Body of pancreas (tissue), 4 donors: Measurements from ENCODE around the gene HES7. TPM values are rescaled to one million over a fixed set of nuclear protein-coding genes. Genes with fewer than 3 reads are reported as not detected.
A peak's percentile ranks its signal among the peaks of the same experiment; 100 is the strongest.

Experiments
- ATAC-seq: fragments of 150-250 bp; one replicate; pipeline ENCODE4 v1.9.1; 2016
- DNase-seq, 4 donors: peaks; one replicate each; pipeline ENCODE4 v3.0.0-alpha.2; 2019
- H3K27ac ChIP-seq, 4 donors: fragments of 200-600 bp; sonication (generic); 1 replicate in 3 of 4; 2 replicates in 1 of 4; pipeline versions ENCODE4 v1.5.1 to v1.6.1; 2016 to 2019; ENCODE audit warnings: mild to moderate bottlenecking in 1 of 4, mixed read lengths in 1 of 4, moderate library complexity in 1 of 4
- H3K27me3 ChIP-seq, 2 donors: fragments of 200-600 bp; sonication (generic); one replicate each; pipeline ENCODE4 v1.6.0; 2016; ENCODE audit warnings: mild to moderate bottlenecking in 1 of 2
- H3K36me3 ChIP-seq, 2 donors: fragments of 200-600 bp; sonication (generic); replicated peaks in 1 of 2; 2 replicates each; pipeline ENCODE4 v1.5.1; 2016; ENCODE audit warnings: low read depth in 2 of 2; ENCODE audit not compliant: insufficient read depth in 1 of 2
- H3K4me1 ChIP-seq: fragments of 200-600 bp; sonication (generic); one replicate; pipeline ENCODE4 v1.6.0; 2016
- H3K4me3 ChIP-seq, 2 donors: fragments of 200-600 bp; sonication (generic); 1 replicate in 1 of 2; 2 replicates in 1 of 2; pipeline ENCODE4 v1.5.1; 2016 to 2019
- H3K9me3 ChIP-seq, 3 donors: fragments of 200-600 bp; sonication (generic); 1 replicate in 2 of 3; 2 replicates in 1 of 3; pipeline ENCODE4 v1.5.1; 2016
- CTCF ChIP-seq, 7 experiments: fragments of 450-650 bp in 4 of 7; fragments of 200-600 bp in 3 of 7; sonication (generic) in 3 of 7; IDR thresholded peaks; one replicate each; pipeline ENCODE4 v1.5.1; 2016 to 2019; ENCODE audit warnings: antibody characterized with exemption in 7 of 7
- POLR2A ChIP-seq, 3 donors: fragments of 450-650 bp; IDR thresholded peaks; one replicate each; pipeline ENCODE4 v1.6.1; 2016; ENCODE audit warnings: antibody characterized with exemption in 3 of 3, mild to moderate bottlenecking in 2 of 3
- WGBS, 2 donors: methylation state at CpG; one replicate each; pipeline ENCODE4 v1.1.5; 2017; 5-methylcytosine and 5-hydroxymethylcytosine counted together
- intact Hi-C: fragments of 100-400 bp; cut with DNase I; formaldehyde crosslinking; loops from one replicate; pipeline ENCODE4 v1.15.1; 2023
- total RNA-seq, 2 donors: library from RNA; depleted of rRNA; stranded (reverse); fragments of >200 nt; gene quantifications; one replicate each; pipeline ENCODE4 v1.1.0, GENCODE V29; 2016

Gene HES7
- total RNA-seq, 2 donors from 2014 or later: not detected

GRCh38 chr17:8158267-8159031, 34.5 kb upstream of the HES7 start:
- 34 to 38% methylated on average over 16 to 20 of the region's 20 CpGs for WGBS, 2 donors
- peak in 1 of 3 donors; percentile 45 for TF ChIP-seq POLR2A (IDR thresholded peaks at IDR 0.05)
- peak in 4 of 7 experiments; percentile 83 to 96 (median 90) for TF ChIP-seq CTCF (IDR thresholded peaks at IDR 0.05)
- ATAC-seq: no peak

GRCh38 chr17:8156246-8156992, 32.5 kb upstream of the HES7 start:
- Histone ChIP-seq H3K27ac (peak overlapping the region; percentile 99 to 100 (median 100)), H3K36me3 (no peaks in the 10 kb centered on the region), H3K4me3 (peak overlapping the region; percentile 32 to 96), H3K4me1 (peaks cover 68% of the 10 kb centered on the region), H3K9me3 (no peaks in the 10 kb centered on the region), H3K27me3 (no peaks in the 10 kb centered on the region)
- TF ChIP-seq POLR2A (IDR thresholded peaks at IDR 0.05) (peak in 1 of 3 donors; percentile 100), CTCF (IDR thresholded peaks at IDR 0.05) (peak in 1 of 7 experiments; percentile 5)
- intact Hi-C loops: no loop called here
- WGBS, 2 donors: 0 to 1% methylated on average over 17 to 59 of the region's 59 CpGs
- DNase-seq: peak; percentile 100
- ATAC-seq: peak; percentile 69

More at GRCh38 chr17:8158267-8159031, 34.5 kb upstream of the HES7 start:
- H3K36me3 ChIP-seq: no peaks in the 10 kb centered on the region
- H3K9me3 ChIP-seq: no peaks in the 10 kb centered on the region
- no peaks in the 10 kb centered on the region for H3K27me3 ChIP-seq
- intact Hi-C loops: no loop called here
- H3K27ac ChIP-seq: peak overlapping the region; percentile 98 to 100 (median 99)
- no peak overlapping the region for H3K4me3 ChIP-seq
- peaks cover 62% of the 10 kb centered on the region for H3K4me1 ChIP-seq
- DNase-seq: peak; percentile 94 to 96 (median 95)

GRCh38 chr17:8155996-8156245, 32.0 kb upstream of the HES7 start:
- peak in 1 of 4 donors; percentile 47 for DNase-seq
- peaks cover 68% of the 10 kb centered on the region for H3K4me1 ChIP-seq

GRCh38 chr17:8155231-8155995, 31.5 kb upstream of the HES7 start:
- no peaks in the 10 kb centered on the region for H3K9me3 ChIP-seq
- WGBS, 2 donors: 2 to 8% methylated on average over 13 to 14 of the region's 14 CpGs
- intact Hi-C loops: no loop called here
- H3K27ac ChIP-seq: peak overlapping the region; percentile 99 to 100 (median 100)
- H3K27me3 ChIP-seq: no peaks in the 10 kb centered on the region
- peak overlapping the region; percentile 32 to 96 for H3K4me3 ChIP-seq
- DNase-seq (peak in 3 of 4 donors; percentile 54 to 65 (median 65)), ATAC-seq (no peak)
- TF ChIP-seq POLR2A (IDR thresholded peaks at IDR 0.05) (no peak), CTCF (IDR thresholded peaks at IDR 0.05) (peak in 1 of 7 experiments; percentile 1)
- peaks cover 70% of the 10 kb centered on the region for H3K4me1 ChIP-seq
- H3K36me3 ChIP-seq: no peaks in the 10 kb centered on the region

More at GRCh38 chr17:8155996-8156245, 32.0 kb upstream of the HES7 start:
- WGBS, 2 donors: 0 to 1% methylated on average over 4 to 11 of the region's 11 CpGs
- Histone ChIP-seq H3K4me3 (peak overlapping the region; percentile 32 to 96), H3K27ac (peak overlapping the region; percentile 99 to 100 (median 100)), H3K9me3 (no peaks in the 10 kb centered on the region), H3K36me3 (no peaks in the 10 kb centered on the region), H3K27me3 (no peaks in the 10 kb centered on the region)
- intact Hi-C loops: no loop called here
- TF ChIP-seq CTCF (IDR thresholded peaks at IDR 0.05): no peak
- TF ChIP-seq POLR2A (IDR thresholded peaks at IDR 0.05): no peak
- ATAC-seq: no peak
